C4-2B (cell line): ENCODE results near the gene KCNJ12.
"Not testable (repeated sequence)": the region's sequence is repeated elsewhere in the genome, so short reads cannot be mapped to it uniquely, and the experiment has no call there.

ENCODE experiments used
- H3K27ac ChIP-seq: fragments of 450-650 bp; 2 replicates; pipeline ENCODE4 v1.5.1; 2017
- CTCF ChIP-seq: fragments of 450-650 bp; conservative IDR thresholded peaks from 2 replicates; pipeline ENCODE4 v1.5.1; 2017; ENCODE audit warnings: mild to moderate bottlenecking
- ZFX ChIP-seq: fragments of 450-650 bp; IDR thresholded peaks from 2 replicates; pipeline ENCODE4 v1.6.1; 2017

Gene KCNJ12

GRCh38 chr17:21345236-21345635 is 30.9 kb upstream of the KCNJ12 start:
- TF ChIP-seq CTCF (no peak), ZFX (no peak)
- no peak overlapping the region for H3K27ac ChIP-seq

- H3K27ac ChIP-seq, result not testable (repeated sequence)
Measured at GRCh38 chr17:21346107-21346506, 30.1 kb upstream of the KCNJ12 start.

GRCh38 chr17:21346651-21347250 is 29.4 kb upstream of the KCNJ12 start:
- H3K27ac ChIP-seq, result not testable (repeated sequence)

GRCh38 chr17:21347660-21348059 is 28.5 kb upstream of the KCNJ12 start:
- not testable (repeated sequence) for H3K27ac ChIP-seq

- not testable (repeated sequence) for H3K27ac ChIP-seq
Measured at GRCh38 chr17:21348081-21348925, 27.9 kb upstream of the KCNJ12 start.

- not testable (repeated sequence) for H3K27ac ChIP-seq
Measured at GRCh38 chr17:21348926-21349261, 27.3 kb upstream of the KCNJ12 start.

- H3K27ac ChIP-seq, result not testable (repeated sequence)
Measured at GRCh38 chr17:21349358-21350050, 26.7 kb upstream of the KCNJ12 start.

GRCh38 chr17:21350495-21350894 is 25.7 kb upstream of the KCNJ12 start:
- H3K27ac ChIP-seq, result not testable (repeated sequence)

GRCh38 chr17:21351366-21352065 is 24.6 kb upstream of the KCNJ12 start:
- H3K27ac ChIP-seq, result no peak overlapping the region
- TF ChIP-seq CTCF (no peak), ZFX (no peak)

- no peak overlapping the region for H3K27ac ChIP-seq
- TF ChIP-seq ZFX (no peak), CTCF (no peak)
Measured at GRCh38 chr17:21352221-21352980, 23.8 kb upstream of the KCNJ12 start.

- no peak overlapping the region for H3K27ac ChIP-seq
- TF ChIP-seq ZFX (no peak), CTCF (no peak)
Measured at GRCh38 chr17:21352981-21353265, 23.2 kb upstream of the KCNJ12 start.
